ENCODE measurements around the gene IPO8. TPM values are rescaled to one million over a fixed set of nuclear protein-coding genes. Genes with fewer than 3 reads are reported as not detected.

Gene IPO8
- total RNA-seq, 1 donor from 2014 or later: 39.2 TPM

DNA sequence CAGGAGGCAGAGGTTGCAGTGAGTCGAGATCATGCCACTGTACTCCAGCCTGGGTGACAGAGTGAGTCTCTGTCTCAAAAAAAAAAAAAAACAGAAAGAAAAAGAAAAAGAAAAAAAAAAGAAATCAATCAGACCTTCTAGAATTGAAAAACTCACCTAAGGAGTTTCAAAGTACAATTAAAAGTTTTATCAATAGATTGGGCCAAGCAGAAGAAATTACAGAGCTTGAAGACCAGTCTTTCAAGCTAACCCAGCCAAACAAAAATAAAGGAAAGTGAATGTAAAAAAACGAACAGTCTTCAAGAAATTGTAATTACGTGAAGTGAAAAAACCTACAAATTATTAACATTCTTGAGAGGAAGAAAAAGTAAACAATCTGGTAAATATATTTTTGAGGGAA is 93.0 kb downstream of the IPO8 start:
- Histone ChIP-seq H3K4me2 (ENCODE audit: low read length) (no peak overlapping the region), H3K27me3 (ENCODE audit: insufficient read depth, low read length) (no peaks in the 10 kb centered on the region), H3K9ac (ENCODE audit: low read length) (no peak overlapping the region), H3K79me2 (ENCODE audit: insufficient read depth, low read length) (no peaks in the 10 kb centered on the region), H3K9me3 (ENCODE audit: insufficient read depth, low read depth, low read length) (peaks cover 3% of the 10 kb centered on the region), H3K36me3 (ENCODE audit: insufficient read depth, low read length) (no peaks in the 10 kb centered on the region), H3K27ac (ENCODE audit: low read depth, low read length) (no peak overlapping the region), H3K4me3 (ENCODE audit: insufficient read depth, low read depth, low read length) (no peak overlapping the region), H3K4me1 (ENCODE audit: insufficient read depth, low read length) (no peaks in the 10 kb centered on the region), H4K20me1 (ENCODE audit: insufficient read depth, low read length) (no peaks in the 10 kb centered on the region), H2AFZ (ENCODE audit: low read depth, low read length) (no peak overlapping the region)
- Mint-ChIP-seq H3K36me3 (ENCODE audit: low read depth, unreplicated experiment) (peaks cover 4% of the 10 kb centered on the region), H3K27me3 (ENCODE audit: low read depth, unreplicated experiment) (no peaks in the 10 kb centered on the region), H3K9me3 (ENCODE audit: unreplicated experiment) (peaks cover 13% of the 10 kb centered on the region), H3K4me1 (ENCODE audit: low read depth, unreplicated experiment) (no peaks in the 10 kb centered on the region), H3K27ac (ENCODE audit: unreplicated experiment) (no peak overlapping the region), H3K4me3 (ENCODE audit: unreplicated experiment) (no peak overlapping the region)
- no peak for TF ChIP-seq EZH2 (IDR thresholded peaks at IDR 0.05; ENCODE audit: insufficient read depth, low read length)
- FAIRE-seq (no peak), DNase-seq (ENCODE audit: low read depth) (no peak)

DNA sequence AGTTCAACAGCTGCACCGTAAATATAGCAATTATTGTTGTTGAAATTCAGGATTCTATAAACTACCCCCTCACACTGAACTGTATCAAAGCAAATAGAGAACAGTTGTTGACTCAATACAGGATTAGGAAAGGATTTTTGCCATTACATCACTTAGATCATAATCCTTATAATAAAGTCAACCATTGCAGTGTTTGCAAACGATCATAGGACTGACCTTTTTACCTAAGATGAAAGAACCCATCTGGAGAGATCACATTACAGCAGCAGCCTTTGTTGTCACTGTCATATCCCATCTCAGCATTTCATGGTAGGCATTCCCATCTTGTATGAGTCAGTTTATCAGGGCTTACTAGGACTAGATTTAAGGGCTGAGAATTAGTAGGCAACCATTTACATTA is 96.1 kb downstream of the IPO8 start:
- Histone ChIP-seq H2AFZ (ENCODE audit: low read depth, low read length) (no peak overlapping the region), H3K36me3 (ENCODE audit: insufficient read depth, low read length) (no peaks in the 10 kb centered on the region), H3K27me3 (ENCODE audit: insufficient read depth, low read length) (no peaks in the 10 kb centered on the region), H3K4me2 (ENCODE audit: low read length) (no peak overlapping the region), H4K20me1 (ENCODE audit: insufficient read depth, low read length) (no peaks in the 10 kb centered on the region), H3K4me3 (ENCODE audit: insufficient read depth, low read depth, low read length) (no peak overlapping the region), H3K27ac (ENCODE audit: low read depth, low read length) (no peak overlapping the region), H3K4me1 (ENCODE audit: insufficient read depth, low read length) (no peaks in the 10 kb centered on the region), H3K9me3 (ENCODE audit: insufficient read depth, low read depth, low read length) (peaks cover 3% of the 10 kb centered on the region), H3K79me2 (ENCODE audit: insufficient read depth, low read length) (no peaks in the 10 kb centered on the region), H3K9ac (ENCODE audit: low read length) (no peak overlapping the region)
- no peak overlapping the region for H3K27ac Mint-ChIP-seq (ENCODE audit: unreplicated experiment)
- H3K36me3 Mint-ChIP-seq (ENCODE audit: low read depth, unreplicated experiment): peaks cover 2% of the 10 kb centered on the region
- no peak overlapping the region for H3K4me3 Mint-ChIP-seq (ENCODE audit: unreplicated experiment)
- DNase-seq (ENCODE audit: low read depth) (no peak), FAIRE-seq (no peak)
- no peaks in the 10 kb centered on the region for H3K4me1 Mint-ChIP-seq (ENCODE audit: low read depth, unreplicated experiment)
- H3K9me3 Mint-ChIP-seq (ENCODE audit: unreplicated experiment): peaks cover 16% of the 10 kb centered on the region
- TF ChIP-seq, protein P1, sequence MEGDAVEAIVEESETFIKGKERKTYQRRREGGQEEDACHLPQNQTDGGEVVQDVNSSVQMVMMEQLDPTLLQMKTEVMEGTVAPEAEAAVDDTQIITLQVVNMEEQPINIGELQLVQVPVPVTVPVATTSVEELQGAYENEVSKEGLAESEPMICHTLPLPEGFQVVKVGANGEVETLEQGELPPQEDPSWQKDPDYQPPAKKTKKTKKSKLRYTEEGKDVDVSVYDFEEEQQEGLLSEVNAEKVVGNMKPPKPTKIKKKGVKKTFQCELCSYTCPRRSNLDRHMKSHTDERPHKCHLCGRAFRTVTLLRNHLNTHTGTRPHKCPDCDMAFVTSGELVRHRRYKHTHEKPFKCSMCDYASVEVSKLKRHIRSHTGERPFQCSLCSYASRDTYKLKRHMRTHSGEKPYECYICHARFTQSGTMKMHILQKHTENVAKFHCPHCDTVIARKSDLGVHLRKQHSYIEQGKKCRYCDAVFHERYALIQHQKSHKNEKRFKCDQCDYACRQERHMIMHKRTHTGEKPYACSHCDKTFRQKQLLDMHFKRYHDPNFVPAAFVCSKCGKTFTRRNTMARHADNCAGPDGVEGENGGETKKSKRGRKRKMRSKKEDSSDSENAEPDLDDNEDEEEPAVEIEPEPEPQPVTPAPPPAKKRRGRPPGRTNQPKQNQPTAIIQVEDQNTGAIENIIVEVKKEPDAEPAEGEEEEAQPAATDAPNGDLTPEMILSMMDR (IDR thresholded peaks at IDR 0.05; ENCODE audit: insufficient read depth, low read depth, low read length): no peak
- no peak for TF ChIP-seq EZH2 (IDR thresholded peaks at IDR 0.05; ENCODE audit: insufficient read depth, low read length)
- H3K27me3 Mint-ChIP-seq (ENCODE audit: low read depth, unreplicated experiment): no peaks in the 10 kb centered on the region

DNA sequence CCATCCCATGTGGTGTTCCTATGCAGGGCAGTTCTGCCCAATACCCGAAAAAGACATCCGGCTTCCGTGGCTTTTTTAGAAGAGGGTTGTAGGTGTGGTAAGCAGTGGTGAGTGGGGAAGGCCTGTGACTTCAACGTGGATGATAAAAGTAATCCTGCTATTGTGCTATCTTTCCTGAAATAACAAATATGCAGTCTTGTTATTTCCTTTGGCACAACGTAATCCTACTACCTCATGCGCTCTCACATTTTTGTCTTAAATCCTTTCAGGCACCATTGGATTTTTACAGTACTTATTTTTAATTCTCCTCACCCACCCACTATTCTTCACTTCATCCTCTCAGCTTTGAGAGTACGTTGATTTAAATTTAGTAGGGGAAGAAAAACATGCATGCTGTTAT is 96.8 kb downstream of the IPO8 start:
- no peak overlapping the region for H3K4me2 ChIP-seq (ENCODE audit: low read length)
- no peaks in the 10 kb centered on the region for H3K4me1 Mint-ChIP-seq (ENCODE audit: low read depth, unreplicated experiment)

More for the DNA sequence above, 96.8 kb downstream of the IPO8 start:
- Mint-ChIP-seq H3K27me3 (ENCODE audit: low read depth, unreplicated experiment) (no peaks in the 10 kb centered on the region), H3K36me3 (ENCODE audit: low read depth, unreplicated experiment) (peaks cover 2% of the 10 kb centered on the region), H3K27ac (ENCODE audit: unreplicated experiment) (no peak overlapping the region), H3K9me3 (ENCODE audit: unreplicated experiment) (peaks cover 16% of the 10 kb centered on the region), H3K4me3 (ENCODE audit: unreplicated experiment) (no peak overlapping the region)
- Histone ChIP-seq H3K36me3 (ENCODE audit: insufficient read depth, low read length) (no peaks in the 10 kb centered on the region), H3K9ac (ENCODE audit: low read length) (no peak overlapping the region), H3K4me1 (ENCODE audit: insufficient read depth, low read length) (no peaks in the 10 kb centered on the region), H3K27ac (ENCODE audit: low read depth, low read length) (no peak overlapping the region), H4K20me1 (ENCODE audit: insufficient read depth, low read length) (no peaks in the 10 kb centered on the region), H3K9me3 (ENCODE audit: insufficient read depth, low read depth, low read length) (peaks cover 3% of the 10 kb centered on the region), H3K79me2 (ENCODE audit: insufficient read depth, low read length) (no peaks in the 10 kb centered on the region), H3K4me3 (ENCODE audit: insufficient read depth, low read depth, low read length) (no peak overlapping the region), H2AFZ (ENCODE audit: low read depth, low read length) (no peak overlapping the region), H3K27me3 (ENCODE audit: insufficient read depth, low read length) (no peaks in the 10 kb centered on the region)
- FAIRE-seq (no peak), DNase-seq (ENCODE audit: low read depth) (peak; percentile 7)
- no peak for TF ChIP-seq EZH2 (IDR thresholded peaks at IDR 0.05; ENCODE audit: insufficient read depth, low read length)
- TF ChIP-seq, protein P1 (IDR thresholded peaks at IDR 0.05; ENCODE audit: insufficient read depth, low read depth, low read length): no peak
